Mesodermal cell (in vitro differentiated cells): ENCODE data around the gene MPEG1.

Experiments
- H3K27ac ChIP-seq: 2 replicates; pipeline ENCODE4 v1.7.0; 2013; ENCODE audit warnings: mild to moderate bottlenecking, low read depth, low read length, moderate library complexity; ENCODE audit not compliant: severe bottlenecking
- H3K36me3 ChIP-seq: 2 replicates; pipeline ENCODE4 v1.7.1; 2013; ENCODE audit warnings: mild to moderate bottlenecking, low read length, moderate library complexity; ENCODE audit not compliant: control insufficient read depth, insufficient read depth
- H3K4me1 ChIP-seq: one replicate; pipeline ENCODE4 v1.7.1; 2013; ENCODE audit warnings: mild to moderate bottlenecking, low read length; ENCODE audit not compliant: insufficient read depth, control insufficient read depth, poor library complexity, severe bottlenecking
- H3K4me3 ChIP-seq: 2 replicates; pipeline ENCODE4 v1.7.0; 2013; ENCODE audit warnings: low read length, control low read depth, mild to moderate bottlenecking; ENCODE audit not compliant: insufficient read depth, poor library complexity, severe bottlenecking; ENCODE audit errors: extremely low read depth
- H3K9me3 ChIP-seq: 2 replicates; pipeline ENCODE4 v1.7.1; 2013; ENCODE audit warnings: mild to moderate bottlenecking, low read length, moderate library complexity; ENCODE audit not compliant: control insufficient read depth
- WGBS, 2 experiments: methylation state at CpG; one replicate each; pipeline ENCODE4 v1.1.5; 2013; ENCODE audit warnings: missing lambda C conversion rate in 2 of 2; ENCODE audit not compliant: insufficient coverage in 2 of 2; 5-methylcytosine and 5-hydroxymethylcytosine counted together

The MPEG1 gene

DNA sequence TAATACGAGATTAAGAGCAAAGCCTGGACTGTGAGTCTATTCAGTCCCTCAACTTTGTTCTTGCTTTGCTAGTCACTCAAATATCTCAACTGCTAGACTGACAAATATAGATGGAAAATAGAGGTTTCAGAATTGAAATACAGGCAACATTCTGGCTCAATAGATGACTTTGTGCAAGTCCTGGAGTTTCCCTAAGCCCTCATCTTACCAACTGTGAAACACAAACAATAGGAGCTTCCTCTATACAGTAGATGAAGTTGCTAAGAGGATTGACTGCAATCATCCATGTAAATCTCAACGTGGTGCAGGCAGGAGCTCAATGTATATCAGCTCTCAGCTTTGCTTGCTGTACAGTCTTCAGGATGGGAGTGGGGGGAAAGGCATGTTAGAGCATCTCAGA lies 6.2 kb upstream of the MPEG1 start:
- WGBS, 2 experiments, result 33% methylated on average over 1 of the region's 2 CpGs; no CpG with 5 or more reads in 1 of the 2 experiments
- H3K4me3 ChIP-seq, result no peak overlapping the region
- no peak overlapping the region for H3K27ac ChIP-seq
- no peaks in the 10 kb centered on the region for H3K36me3 ChIP-seq
- no peaks in the 10 kb centered on the region for H3K9me3 ChIP-seq
- no peaks in the 10 kb centered on the region for H3K4me1 ChIP-seq

DNA sequence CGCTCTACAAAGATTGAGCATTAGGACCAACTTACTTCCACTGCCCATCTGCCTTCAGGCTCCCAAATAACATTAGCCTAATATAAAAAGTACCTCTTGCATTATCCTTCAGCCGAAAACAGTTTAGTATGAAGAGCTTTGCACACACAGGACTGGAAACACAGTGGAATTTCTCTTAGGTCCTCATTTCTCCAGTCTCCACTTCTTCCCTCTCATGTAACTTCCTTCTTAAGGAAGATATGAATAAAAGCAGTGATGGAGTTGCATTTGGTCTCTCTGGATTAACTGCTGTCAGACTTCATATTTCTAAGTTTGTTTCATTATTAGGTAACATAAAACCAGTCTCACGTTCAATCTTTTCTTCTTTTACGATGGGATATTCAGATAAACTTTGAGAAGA lies 5.6 kb upstream of the MPEG1 start:
- 86 to 100% methylated on average over 1 to 2 of the region's 4 CpGs for WGBS, 2 experiments
- Histone ChIP-seq H3K4me3 (no peak overlapping the region), H3K36me3 (no peaks in the 10 kb centered on the region), H3K27ac (no peak overlapping the region), H3K9me3 (no peaks in the 10 kb centered on the region), H3K4me1 (no peaks in the 10 kb centered on the region)

DNA sequence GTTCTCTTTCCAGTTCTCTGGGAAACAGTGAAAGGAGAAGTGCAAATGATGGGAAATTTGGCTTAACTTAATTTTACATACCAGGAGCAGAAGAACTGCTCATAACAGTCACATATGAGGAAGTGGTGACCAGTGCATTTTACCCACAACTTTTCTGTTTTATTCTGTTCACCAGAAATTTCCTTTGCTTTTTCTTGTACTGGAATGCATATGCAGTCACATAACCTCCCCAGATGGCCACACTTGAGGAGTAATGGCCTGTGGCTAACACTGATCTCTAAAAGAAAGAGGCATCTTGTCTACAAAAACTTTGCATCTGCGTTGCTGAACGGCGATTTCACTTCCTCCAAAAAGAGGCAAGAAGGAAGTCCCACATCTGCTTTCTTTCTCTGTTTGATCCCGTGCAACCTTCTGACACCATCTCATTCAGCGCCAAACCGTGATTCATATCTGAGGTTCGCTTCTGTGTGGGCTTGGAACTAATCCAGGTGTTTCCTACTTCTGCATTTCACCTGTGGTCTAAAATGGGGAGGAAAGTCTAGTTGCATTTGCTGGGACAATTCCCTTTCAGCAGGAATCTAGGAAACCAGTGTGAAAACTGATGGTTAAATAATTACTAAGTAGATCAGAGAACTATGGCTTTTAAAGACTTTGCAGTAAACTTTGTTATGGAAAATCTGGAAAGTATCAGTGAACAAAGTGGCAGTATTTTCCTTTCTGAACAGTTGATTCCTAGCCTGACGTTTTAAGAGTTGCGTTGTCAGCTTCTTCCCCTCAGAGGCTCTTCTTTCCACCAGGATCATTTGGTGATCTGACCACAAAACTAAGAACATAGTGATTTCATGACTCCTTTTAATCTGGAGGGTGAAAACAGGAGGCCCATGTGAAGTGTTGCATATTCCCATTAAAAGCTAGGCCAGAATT lies 4.2 kb upstream of the MPEG1 start:
- H3K9me3 ChIP-seq, result no peaks in the 10 kb centered on the region
- no peak overlapping the region for H3K27ac ChIP-seq
- H3K4me1 ChIP-seq, result no peaks in the 10 kb centered on the region
- no peaks in the 10 kb centered on the region for H3K36me3 ChIP-seq
- WGBS, 2 experiments, result 90 to 91% methylated on average over 5 to 6 of the region's 9 CpGs
- no peak overlapping the region for H3K4me3 ChIP-seq

DNA sequence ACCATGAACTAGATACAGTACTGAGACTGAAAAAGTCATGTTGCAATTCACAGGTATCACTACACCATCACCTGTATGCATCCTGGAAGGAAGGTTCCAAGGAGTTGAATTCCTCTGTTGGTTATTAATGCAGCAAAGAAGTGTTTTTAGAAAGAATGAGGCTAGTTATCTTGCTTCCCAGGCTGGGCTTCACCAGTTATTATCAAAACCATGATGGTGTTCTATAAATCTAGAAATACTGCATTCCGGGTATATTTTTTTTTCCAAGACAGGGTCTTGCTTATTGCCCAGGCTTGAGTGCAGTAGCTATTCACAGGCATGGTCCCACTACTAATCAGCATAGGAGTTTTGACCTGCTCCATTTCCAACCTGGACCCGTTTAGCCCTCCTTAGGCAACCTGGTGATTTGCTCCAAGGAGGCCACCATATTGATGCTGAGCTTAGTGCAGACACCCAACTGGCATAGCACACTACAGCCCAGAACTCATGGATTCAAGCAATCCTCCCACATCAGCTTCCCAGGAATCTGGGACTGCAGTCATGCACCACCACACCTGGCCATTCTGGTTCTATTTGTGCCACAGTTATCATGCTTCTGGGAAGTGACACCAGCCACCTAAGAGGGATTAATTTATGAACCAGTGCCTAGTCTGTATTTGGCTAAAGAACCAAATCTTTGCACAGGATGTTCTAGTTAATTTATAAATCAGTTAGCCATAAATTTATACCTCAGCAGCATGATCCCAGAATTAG lies 1.6 kb upstream of the MPEG1 start:
- H3K27ac ChIP-seq, result no peak overlapping the region
- WGBS, 2 experiments, result 92 to 100% methylated on average over 2 of the region's 2 CpGs
- H3K4me3 ChIP-seq, result no peak overlapping the region
- H3K36me3 ChIP-seq, result no peaks in the 10 kb centered on the region
- no peaks in the 10 kb centered on the region for H3K4me1 ChIP-seq
- H3K9me3 ChIP-seq, result no peaks in the 10 kb centered on the region

DNA sequence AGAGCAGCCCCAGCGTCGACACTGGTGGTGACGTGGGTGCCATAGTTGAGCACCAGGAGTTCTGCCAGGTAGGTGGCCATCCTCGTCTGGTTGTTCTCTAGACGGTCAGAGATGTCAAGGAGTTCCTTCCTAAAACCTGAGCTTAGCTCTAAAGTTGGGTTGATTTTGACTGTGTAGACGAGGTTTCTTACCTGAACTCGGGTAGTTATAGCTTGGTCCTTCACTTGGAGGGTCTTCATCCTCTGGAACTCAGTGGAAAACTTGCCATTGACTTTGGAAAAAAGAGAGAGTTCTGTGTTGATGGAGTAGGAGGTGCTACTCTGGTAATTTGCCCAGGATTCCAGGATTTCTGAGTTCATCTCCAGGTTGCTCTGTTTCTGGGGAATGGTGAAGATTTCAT lies 505 bp downstream of the MPEG1 start:
- WGBS, 2 experiments, result 86 to 89% methylated on average over 4 to 7 of the region's 7 CpGs
- no peak overlapping the region for H3K4me3 ChIP-seq
- no peaks in the 10 kb centered on the region for H3K36me3 ChIP-seq
- no peaks in the 10 kb centered on the region for H3K9me3 ChIP-seq
- no peaks in the 10 kb centered on the region for H3K4me1 ChIP-seq
- H3K27ac ChIP-seq, result no peak overlapping the region

DNA sequence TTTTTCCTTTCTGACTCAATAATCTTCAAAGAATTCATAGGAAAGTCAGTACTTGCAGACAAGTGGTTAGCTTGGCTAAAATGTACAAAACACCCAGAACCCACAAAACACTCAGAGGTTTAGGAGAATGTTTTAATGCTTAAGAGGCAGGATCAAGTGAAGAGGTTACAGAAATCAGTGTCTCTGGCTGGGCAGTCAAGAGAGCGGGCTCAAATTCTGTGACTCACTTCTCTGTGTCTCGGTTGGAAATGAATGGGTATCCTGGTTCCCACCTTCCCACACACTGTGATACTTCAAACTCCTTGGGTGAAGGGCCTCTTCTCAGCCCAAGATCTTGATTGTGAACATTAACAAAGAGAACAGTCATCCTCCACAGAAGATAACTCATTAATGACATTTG lies 3.8 kb downstream of the MPEG1 start:
- no peak overlapping the region for H3K4me3 ChIP-seq
- H3K9me3 ChIP-seq, result no peaks in the 10 kb centered on the region
- H3K4me1 ChIP-seq, result peaks cover 6% of the 10 kb centered on the region
- 52% methylated on average over 2 of the region's 2 CpGs; no CpG with 5 or more reads in 1 of the 2 experiments for WGBS, 2 experiments
- no peak overlapping the region for H3K27ac ChIP-seq
- H3K36me3 ChIP-seq, result peaks cover 22% of the 10 kb centered on the region

DNA sequence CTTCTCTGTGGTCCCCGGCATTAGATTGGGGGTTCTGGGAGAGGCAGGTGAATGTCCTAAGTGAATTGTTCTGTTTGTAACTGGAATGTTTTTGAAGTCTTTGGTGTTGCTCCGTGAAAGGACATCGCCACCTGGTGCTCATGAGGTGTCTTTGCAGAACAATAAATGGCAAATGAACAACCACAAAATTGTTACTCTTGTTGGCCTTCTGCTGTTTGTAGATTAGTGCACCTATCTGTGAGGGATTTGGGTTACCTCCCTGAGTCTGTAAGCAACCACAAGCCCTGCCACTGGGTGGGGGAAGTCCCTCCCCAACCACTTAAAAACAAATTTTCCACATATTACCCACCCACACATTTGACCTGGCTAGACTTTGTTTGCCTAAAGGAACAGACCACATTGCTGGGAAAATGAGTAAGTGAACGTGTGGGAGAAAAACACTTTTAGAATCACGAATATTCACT lies 4.7 kb downstream of the MPEG1 start:
- peaks cover 22% of the 10 kb centered on the region for H3K36me3 ChIP-seq
- H3K27ac ChIP-seq, result no peak overlapping the region
- 10% methylated on average over 2 of the region's 5 CpGs; no CpG with 5 or more reads in 1 of the 2 experiments for WGBS, 2 experiments
- H3K9me3 ChIP-seq, result no peaks in the 10 kb centered on the region
- H3K4me3 ChIP-seq, result no peak overlapping the region
- peaks cover 6% of the 10 kb centered on the region for H3K4me1 ChIP-seq

DNA sequence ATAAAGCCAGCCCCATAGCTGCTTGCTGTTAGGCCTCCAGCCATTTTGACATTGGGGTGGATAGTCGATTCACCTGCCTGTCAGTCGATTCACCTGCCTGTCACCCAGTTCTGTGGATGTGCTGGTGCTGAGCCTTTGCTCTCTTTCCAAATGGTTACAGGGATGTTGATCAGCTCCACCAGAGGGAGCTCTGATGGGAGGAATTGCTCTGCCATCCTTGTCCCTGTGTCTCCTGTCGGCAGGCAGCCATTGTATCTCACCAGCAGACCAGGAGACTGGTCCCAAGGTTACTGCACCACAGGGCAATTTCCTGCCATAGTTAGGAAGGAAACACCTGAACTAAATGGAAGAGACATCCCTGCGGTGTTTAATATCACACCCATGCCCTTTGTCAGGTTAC lies 6.1 kb downstream of the MPEG1 start:
- WGBS, 2 experiments, result 55 to 85% methylated on average over 2 to 4 of the region's 4 CpGs
- H3K36me3 ChIP-seq, result peaks cover 22% of the 10 kb centered on the region
- H3K4me1 ChIP-seq, result peaks cover 6% of the 10 kb centered on the region
- H3K4me3 ChIP-seq, result no peak overlapping the region
- no peaks in the 10 kb centered on the region for H3K9me3 ChIP-seq
- H3K27ac ChIP-seq, result no peak overlapping the region

DNA sequence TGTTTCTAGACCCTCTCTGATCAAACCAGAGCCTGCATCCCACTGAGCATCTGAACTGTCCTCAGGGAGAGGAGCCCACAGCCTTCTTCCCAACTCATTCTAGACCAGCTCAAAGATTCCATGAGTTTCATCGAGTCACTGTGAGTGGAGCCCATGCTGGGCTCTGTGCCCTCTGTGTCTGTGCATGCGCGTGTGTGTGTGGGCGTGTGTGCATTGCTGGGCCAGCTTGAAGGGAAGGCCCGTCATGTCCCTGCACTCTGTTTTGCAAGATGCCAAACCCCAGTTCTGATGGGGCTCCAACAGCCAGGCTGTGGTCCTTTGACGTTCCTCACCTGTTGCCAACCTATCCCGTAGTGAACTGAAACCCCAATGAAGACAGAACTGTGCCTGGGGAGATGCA lies 7.1 kb downstream of the MPEG1 start:
- H3K4me1 ChIP-seq, result peaks cover 6% of the 10 kb centered on the region
- 85 to 90% methylated on average over 7 of the region's 7 CpGs for WGBS, 2 experiments
- H3K27ac ChIP-seq, result no peak overlapping the region
- H3K36me3 ChIP-seq, result peaks cover 28% of the 10 kb centered on the region
- H3K4me3 ChIP-seq, result no peak overlapping the region
- no peaks in the 10 kb centered on the region for H3K9me3 ChIP-seq

DNA sequence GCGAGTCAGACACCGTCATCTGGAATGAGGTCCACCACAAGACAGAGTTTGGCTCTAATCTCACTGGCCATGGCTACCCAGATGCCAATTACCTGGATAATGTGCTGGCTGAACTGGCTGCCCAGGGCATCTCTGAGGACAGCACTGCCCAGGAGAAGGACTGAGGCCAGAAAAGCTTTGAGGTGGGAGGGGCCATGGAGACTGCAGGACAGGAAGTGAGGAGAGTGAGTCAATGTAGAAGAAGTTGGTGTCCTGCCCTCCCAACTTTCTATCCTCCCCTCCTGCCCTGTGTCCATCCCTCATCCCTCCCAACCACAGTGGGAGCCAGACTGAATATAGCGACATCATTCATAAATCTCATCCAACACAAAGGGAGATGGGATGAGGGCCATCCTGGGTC lies 8.0 kb downstream of the MPEG1 start:
- WGBS, 2 experiments, result 98 to 100% methylated on average over 2 of the region's 3 CpGs
- H3K36me3 ChIP-seq, result peaks cover 28% of the 10 kb centered on the region
- H3K9me3 ChIP-seq, result no peaks in the 10 kb centered on the region
- peaks cover 6% of the 10 kb centered on the region for H3K4me1 ChIP-seq
- no peak overlapping the region for H3K27ac ChIP-seq
- no peak overlapping the region for H3K4me3 ChIP-seq
